Neural progenitor cell (in vitro differentiated cells): ENCODE measurements around the gene CRK.

Experiments
- EZH2 ChIP-seq: fragments of 200-600 bp; sonication (generic); IDR thresholded peaks from 2 replicates; pipeline ENCODE4 v1.6.1; 2017; ENCODE audit warnings: antibody characterized with exemption, mild to moderate bottlenecking, moderate library complexity
- EZH2phosphoT487 ChIP-seq: fragments of 200-600 bp; sonication (generic); IDR thresholded peaks from 2 replicates; pipeline ENCODE4 v1.6.1; 2017; ENCODE audit warnings: antibody characterized with exemption
- TF ChIP-seq, protein P1 (sequence below): fragments of 200-600 bp; sonication (generic); IDR thresholded peaks from 2 replicates; pipeline ENCODE4 v1.5.1; 2017; ENCODE audit warnings: antibody characterized with exemption, mild to moderate bottlenecking

DNA sequence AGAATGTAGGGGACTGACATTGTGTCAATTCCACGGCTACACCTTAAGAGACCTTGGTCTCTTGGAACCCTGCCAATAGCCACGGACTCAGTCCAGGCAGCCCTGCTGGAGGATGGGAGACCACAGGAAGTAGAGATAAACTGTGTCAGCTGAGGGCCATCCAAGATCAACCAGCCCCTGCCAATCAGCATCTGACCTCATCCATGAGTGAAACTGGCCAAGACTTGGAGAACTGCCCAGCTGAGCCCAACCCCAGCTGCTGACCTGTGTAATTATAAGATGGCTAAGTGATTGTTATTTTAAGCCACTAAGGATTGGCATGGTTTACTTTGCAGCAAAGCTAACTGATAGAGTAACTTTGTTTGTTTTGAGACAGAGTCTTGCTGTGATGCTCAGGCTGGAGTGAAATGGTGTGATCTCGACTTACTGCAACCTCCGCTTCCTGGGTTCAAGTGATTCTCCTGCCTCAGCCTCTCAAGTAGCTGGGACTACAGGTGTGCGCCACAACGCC lies 42.7 kb downstream of the CRK start:
- TF ChIP-seq, protein P1, sequence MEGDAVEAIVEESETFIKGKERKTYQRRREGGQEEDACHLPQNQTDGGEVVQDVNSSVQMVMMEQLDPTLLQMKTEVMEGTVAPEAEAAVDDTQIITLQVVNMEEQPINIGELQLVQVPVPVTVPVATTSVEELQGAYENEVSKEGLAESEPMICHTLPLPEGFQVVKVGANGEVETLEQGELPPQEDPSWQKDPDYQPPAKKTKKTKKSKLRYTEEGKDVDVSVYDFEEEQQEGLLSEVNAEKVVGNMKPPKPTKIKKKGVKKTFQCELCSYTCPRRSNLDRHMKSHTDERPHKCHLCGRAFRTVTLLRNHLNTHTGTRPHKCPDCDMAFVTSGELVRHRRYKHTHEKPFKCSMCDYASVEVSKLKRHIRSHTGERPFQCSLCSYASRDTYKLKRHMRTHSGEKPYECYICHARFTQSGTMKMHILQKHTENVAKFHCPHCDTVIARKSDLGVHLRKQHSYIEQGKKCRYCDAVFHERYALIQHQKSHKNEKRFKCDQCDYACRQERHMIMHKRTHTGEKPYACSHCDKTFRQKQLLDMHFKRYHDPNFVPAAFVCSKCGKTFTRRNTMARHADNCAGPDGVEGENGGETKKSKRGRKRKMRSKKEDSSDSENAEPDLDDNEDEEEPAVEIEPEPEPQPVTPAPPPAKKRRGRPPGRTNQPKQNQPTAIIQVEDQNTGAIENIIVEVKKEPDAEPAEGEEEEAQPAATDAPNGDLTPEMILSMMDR = no peak
- no peak for TF ChIP-seq EZH2
- no peak for TF ChIP-seq EZH2phosphoT487
